B cell (primary cell): ENCODE results near the gene TPCN1. TPM values are rescaled to one million over a fixed set of nuclear protein-coding genes. Genes with fewer than 3 reads are reported as not detected.

Source experiments
- ATAC-seq: fragments of 200-7000 bp; cut with Tn5 transposase; one replicate; pipeline ENCODE4 v1.10.0; 2021; ENCODE audit warnings: low read depth, mild to moderate bottlenecking, moderate number of reproducible peaks, moderate library complexity
- CTCF ChIA-PET: fragments of 350-600 bp; sonication (Branson Sonifier 250); formaldehyde crosslinking; loops from one replicate; lab custom pipeline; 2021; ENCODE audit warnings: antibody characterized with exemption, inconsistent platforms; lab: Charles Lee
- POLR2A ChIA-PET: fragments of 350-600 bp; sonication (Branson Sonifier 250); formaldehyde crosslinking; loops from one replicate; lab custom pipeline; 2021; ENCODE audit warnings: antibody characterized with exemption; lab: Charles Lee
- DNase-seq: peaks from one replicate; pipeline ENCODE4 v3.0.0; 2013
- H2AFZ ChIP-seq: 2 replicates; pipeline ENCODE4 v1.6.1; 2012; ENCODE audit warnings: mild to moderate bottlenecking, low read depth, low read length; ENCODE audit not compliant: insufficient read depth, poor library complexity, severe bottlenecking
- H3K27ac ChIP-seq, 2 donors: 1 replicate in 1 of 2; 2 replicates in 1 of 2; pipeline ENCODE4 v1.5.1; 2012 to 2013; ENCODE audit warnings: low read length in 2 of 2, mild to moderate bottlenecking in 2 of 2, moderate library complexity in 1 of 2
- H3K27me3 ChIP-seq, 4 experiments: fragments of 200-600 bp in 1 of 4; sonication (generic) in 1 of 4; replicated peaks in 1 of 4; 1 replicate in 2 of 4; 2 replicates in 2 of 4; pipeline versions ENCODE4 v1.6.1 to v1.7.0; 2013 to 2016; ENCODE audit warnings: low read length in 3 of 4, mild to moderate bottlenecking in 2 of 4, mixed read lengths in 1 of 4, moderate library complexity in 1 of 4; ENCODE audit not compliant: insufficient read depth in 4 of 4, control insufficient read depth in 3 of 4; ENCODE audit errors: control extremely low read depth in 1 of 4
- H3K36me3 ChIP-seq, 2 experiments: replicated peaks in 1 of 2; 1 replicate in 1 of 2; 2 replicates in 1 of 2; pipeline versions ENCODE4 v1.6.1 to v1.7.1; 2013; ENCODE audit warnings: low read length in 1 of 2; ENCODE audit not compliant: insufficient read depth in 2 of 2, control insufficient read depth in 1 of 2; ENCODE audit errors: control extremely low read depth in 1 of 2, extremely low read depth in 1 of 2
- H3K4me1 ChIP-seq, 2 donors: fragments of 200-600 bp in 1 of 2; sonication (generic) in 1 of 2; 1 replicate in 1 of 2; 2 replicates in 1 of 2; pipeline versions ENCODE4 v1.5.1 to v1.6.1; 2013 to 2017; ENCODE audit warnings: low read length in 2 of 2; ENCODE audit not compliant: control insufficient read depth in 2 of 2, insufficient read depth in 2 of 2
- H3K4me2 ChIP-seq: replicated peaks from 2 replicates; pipeline ENCODE3; 2012; ENCODE audit warnings: mild to moderate bottlenecking, low read depth, low read length; ENCODE audit not compliant: poor library complexity, severe bottlenecking
- H3K4me3 ChIP-seq, 5 experiments: fragments of 200-600 bp in 1 of 5; sonication (generic) in 1 of 5; 1 replicate in 3 of 5; 2 replicates in 2 of 5; pipeline versions ENCODE4 v1.5.1 to v1.7.0; 2011 to 2016; ENCODE audit warnings: low read length in 4 of 5, mild to moderate bottlenecking in 4 of 5, low read depth in 2 of 5, control low read depth in 1 of 5, moderate library complexity in 1 of 5; ENCODE audit not compliant: insufficient read depth in 1 of 5; ENCODE audit errors: control extremely low read depth in 1 of 5, extremely low read depth in 1 of 5
- H3K79me2 ChIP-seq: fragments of 200-600 bp; sonication (generic); one replicate; pipeline ENCODE4 v1.6.0; 2016; ENCODE audit warnings: low read length; ENCODE audit not compliant: control insufficient read depth, insufficient read depth
- H3K9ac ChIP-seq: fragments of 200-600 bp; sonication (generic); 2 replicates; pipeline ENCODE4 v1.6.1; 2017; ENCODE audit warnings: mild to moderate bottlenecking, low read length, moderate library complexity
- H3K9me3 ChIP-seq, 3 donors: one replicate each; pipeline versions ENCODE4 v1.6.1 to v1.7.1; 2013; ENCODE audit warnings: low read length in 2 of 3; ENCODE audit not compliant: control insufficient read depth in 2 of 3, insufficient read depth in 1 of 3; ENCODE audit errors: control extremely low read depth in 1 of 3
- H4K20me1 ChIP-seq: 2 replicates; pipeline ENCODE4 v1.6.0; 2012; ENCODE audit warnings: mild to moderate bottlenecking, low read length; ENCODE audit not compliant: insufficient read depth, control insufficient read depth, poor library complexity, severe bottlenecking
- H3K27ac Mint-ChIP-seq: one replicate; pipeline ENCODE4 v1.8.0; 2021; ENCODE audit warnings: mixed read lengths
- H3K27me3 Mint-ChIP-seq: one replicate; pipeline ENCODE4 v1.8.0; 2021; ENCODE audit warnings: mixed read lengths
- H3K4me1 Mint-ChIP-seq: one replicate; pipeline ENCODE4 v1.8.0; 2021; ENCODE audit warnings: mixed read lengths
- H3K4me3 Mint-ChIP-seq: one replicate; pipeline ENCODE4 v1.8.0; 2021; ENCODE audit warnings: mixed read lengths
- H3K9me3 Mint-ChIP-seq: one replicate; pipeline ENCODE4 v1.8.0; 2022; ENCODE audit warnings: mixed read lengths; ENCODE audit not compliant: insufficient read depth
- CTCF ChIP-seq: fragments of 200-600 bp; IDR thresholded peaks from one replicate; pipeline ENCODE4 v1.8.0; 2022; ENCODE audit warnings: antibody characterized with exemption, mild to moderate bottlenecking
- EZH2 ChIP-seq: IDR thresholded peaks from 2 replicates; pipeline ENCODE4 v1.6.1; 2012; ENCODE audit warnings: borderline replicate concordance, low read depth, mild to moderate bottlenecking, moderate library complexity, low read length; ENCODE audit not compliant: insufficient read depth, poor library complexity, severe bottlenecking
- WGBS: methylation state at CpG from one replicate; pipeline ENCODE4 v1.1.5; 2013; ENCODE audit warnings: missing lambda C conversion rate; ENCODE audit not compliant: insufficient coverage; 5-methylcytosine and 5-hydroxymethylcytosine counted together
- intact Hi-C: fragments of 100-400 bp; cut with micrococcal nuclease; formaldehyde crosslinking; loops from one replicate; pipeline ENCODE4 v1.10.0; 2022
- polyA plus RNA-seq: library from polyadenylated mRNA; depleted of rRNA; stranded (reverse); fragments of >200 nt; gene quantifications from 2 replicates; pipeline ENCODE4 v1.2.3, GENCODE V29; 2012
- total RNA-seq, 2 donors: library from RNA; stranded (reverse); fragments of 120-200 nt in 1 of 2; gene quantifications; 1 replicate in 1 of 2; 2 replicates in 1 of 2; pipeline versions ENCODE4 v1.2.3 to v1.2.4, GENCODE V29; 2013 to 2022

Gene TPCN1
- total and polyA plus RNA-seq, 2 donors (not counting 1 experiment from before 2014, with no cell fraction given) = 80.8 to 258 TPM

GRCh38 chr12:113191227-113191626 is 30.0 kb upstream of the TPCN1 start:
- Histone ChIP-seq H4K20me1 (no peaks in the 10 kb centered on the region), H3K4me1 (peaks cover 11% of the 10 kb centered on the region in 2 donors), H3K4me3 (no peak overlapping the region), H2AFZ (no peak overlapping the region), H3K9ac (no peak overlapping the region), H3K27ac (no peak overlapping the region), H3K79me2 (peaks cover 19% of the 10 kb centered on the region), H3K27me3 (no peaks in the 10 kb centered on the region), H3K4me2 (no peak overlapping the region), H3K9me3 (no peaks in the 10 kb centered on the region), H3K36me3 (peaks cover 7 to 23% of the 10 kb centered on the region in 2 experiments)
- Mint-ChIP-seq H3K27me3 (no peaks in the 10 kb centered on the region), H3K4me1 (peaks cover 16% of the 10 kb centered on the region), H3K9me3 (no peaks in the 10 kb centered on the region), H3K4me3 (no peak overlapping the region), H3K27ac (no peak overlapping the region)
- DNase-seq = no peak
- 96% methylated on average over 18 of the region's 19 CpGs for WGBS
- ATAC-seq = no peak
- POLR2A ChIA-PET = interaction anchor here (0.9 kb wide), 1 partner anchor 39 kb away, joined by 3 read pairs; no protein-coding TSS in a partner anchor
- CTCF ChIA-PET = no interaction called here
- intact Hi-C loops = loop anchor here (10.0 kb wide), 1 partner anchor 104 kb away; no protein-coding TSS in a partner anchor
- TF ChIP-seq CTCF (no peak), EZH2 (no peak)

- H3K9me3 ChIP-seq = peaks cover 0 to 3% (median 0%) of the 10 kb centered on the region in 3 donors
- H3K9ac ChIP-seq = no peak overlapping the region
- H3K79me2 ChIP-seq = no peaks in the 10 kb centered on the region
- H3K36me3 ChIP-seq = peaks cover 3 to 23% of the 10 kb centered on the region in 2 experiments
- Mint-ChIP-seq H3K27ac (no peak overlapping the region), H3K4me3 (no peak overlapping the region), H3K4me1 (peaks cover 20% of the 10 kb centered on the region), H3K9me3 (no peaks in the 10 kb centered on the region), H3K27me3 (no peaks in the 10 kb centered on the region)
- H3K27ac ChIP-seq = no peak overlapping the region
- TF ChIP-seq CTCF (no peak), EZH2 (no peak)
- H3K27me3 ChIP-seq = no peaks in the 10 kb centered on the region
- no peak overlapping the region for H3K4me3 ChIP-seq
- no peaks in the 10 kb centered on the region for H4K20me1 ChIP-seq
- H3K4me2 ChIP-seq = no peak overlapping the region
- DNase-seq (no peak), ATAC-seq (no peak)
- intact Hi-C loops = loop anchor here (5.0 to 10.0 kb wide), 2 partner anchors 100 to 232 kb away; no protein-coding TSS in a partner anchor
- 99% methylated on average over 4 of the region's 4 CpGs for WGBS
- POLR2A ChIA-PET = interaction anchor here (0.6 to 0.9 kb wide), 3 partner anchors 13 to 106 kb away, joined by 3 to 8 read pairs (median 3); no protein-coding TSS in a partner anchor
- CTCF ChIA-PET = interaction anchor here (0.6 to 4.2 kb wide), 14 partner anchors 9 to 231 kb away, joined by 3 to 96 read pairs (median 3); partner anchors contain the start of gene TPCN1
- no peak overlapping the region for H2AFZ ChIP-seq
- peaks cover 12 to 18% of the 10 kb centered on the region in 2 donors for H3K4me1 ChIP-seq
Observed at GRCh38 chr12:113194971-113195391, 26.3 kb upstream of the TPCN1 start.
